ENCODE measurements around the gene JUNB. TPM values are rescaled to one million over a fixed set of nuclear protein-coding genes. Genes with fewer than 3 reads are reported as not detected.

JUNB gene
- total RNA-seq, 1 experiment from 2014 or later: 125 TPM

GRCh38 chr19:12825254-12826131 lies 34.2 kb downstream of the JUNB start:
- Mint-ChIP-seq H3K9me3 (ENCODE audit: unreplicated experiment) (peaks cover 8% of the 10 kb centered on the region), H3K4me1 (ENCODE audit: insufficient read depth, unreplicated experiment) (no peaks in the 10 kb centered on the region), H3K27ac (ENCODE audit: low read depth, unreplicated experiment) (no peak overlapping the region), H3K4me3 (ENCODE audit: unreplicated experiment) (no peak overlapping the region), H3K36me3 (ENCODE audit: insufficient read depth, unreplicated experiment) (no peaks in the 10 kb centered on the region), H3K27me3 (ENCODE audit: insufficient read depth, unreplicated experiment) (no peaks in the 10 kb centered on the region)
- POLR2A ChIA-PET: no interaction called here
- BruUV-seq (replicated peaks): no TSS peak
- intact Hi-C loops (cut with micrococcal nuclease): no loop called here
- TF ChIP-seq CTCF (IDR thresholded peaks at IDR 0.05; ENCODE audit: unreplicated experiment): no peak
- CTCF ChIA-PET: interaction anchor here (1.6 kb wide), 1 partner anchor 23 kb away, joined by 4 read pairs; no protein-coding TSS in a partner anchor
- DNase-seq (ENCODE audit: unreplicated experiment): no peak

- Mint-ChIP-seq H3K36me3 (ENCODE audit: insufficient read depth, unreplicated experiment) (no peaks in the 10 kb centered on the region), H3K9me3 (ENCODE audit: unreplicated experiment) (no peaks in the 10 kb centered on the region), H3K27ac (ENCODE audit: low read depth, unreplicated experiment) (no peak overlapping the region), H3K27me3 (ENCODE audit: insufficient read depth, unreplicated experiment) (peaks cover 21% of the 10 kb centered on the region), H3K4me3 (ENCODE audit: unreplicated experiment) (no peak overlapping the region), H3K4me1 (ENCODE audit: insufficient read depth, unreplicated experiment) (peaks cover 6% of the 10 kb centered on the region)
- ChIA-PET POLR2A (no interaction called here), CTCF (interaction anchor here (2.5 kb wide), 1 partner anchor 19 kb away, joined by 21 read pairs; no protein-coding TSS in a partner anchor)
- no peak for TF ChIP-seq CTCF (IDR thresholded peaks at IDR 0.05; ENCODE audit: unreplicated experiment)
- DNase-seq (ENCODE audit: unreplicated experiment): peak; percentile 70
- intact Hi-C loops (cut with micrococcal nuclease): no loop called here
- BruUV-seq (replicated peaks): no TSS peak
Measured at GRCh38 chr19:12828494-12828893, 37.2 kb downstream of the JUNB start.

- Mint-ChIP-seq H3K27ac (ENCODE audit: low read depth, unreplicated experiment) (no peak overlapping the region), H3K4me3 (ENCODE audit: unreplicated experiment) (peak overlapping the region; percentile 26), H3K27me3 (ENCODE audit: insufficient read depth, unreplicated experiment) (peaks cover 21% of the 10 kb centered on the region)
Measured at GRCh38 chr19:12833418-12833737, 42.1 kb downstream of the JUNB start.

More at GRCh38 chr19:12833418-12833737, 42.1 kb downstream of the JUNB start:
- no peak for TF ChIP-seq CTCF (IDR thresholded peaks at IDR 0.05; ENCODE audit: unreplicated experiment)
- no TSS peak for BruUV-seq (replicated peaks)
- CTCF ChIA-PET: no interaction called here
- H3K9me3 Mint-ChIP-seq (ENCODE audit: unreplicated experiment): no peaks in the 10 kb centered on the region
- POLR2A ChIA-PET: no interaction called here
- no peak for DNase-seq (ENCODE audit: unreplicated experiment)
- H3K36me3 Mint-ChIP-seq (ENCODE audit: insufficient read depth, unreplicated experiment): no peaks in the 10 kb centered on the region
- intact Hi-C loops (cut with micrococcal nuclease): no loop called here
- H3K4me1 Mint-ChIP-seq (ENCODE audit: insufficient read depth, unreplicated experiment): peaks cover 16% of the 10 kb centered on the region

Data from MCF 10A (cell line).